Activated effector memory CD4-positive, alpha-beta T cell treated with Interleukin-2 at 50 U/mL for 16 hours (primary cell): ENCODE measurements around the gene KCNK3.
"Not testable (repeated sequence)": the region's sequence is repeated elsewhere in the genome, so short reads cannot be mapped to it uniquely, and the experiment has no call there.

ENCODE experiments used
- DNase-seq: peaks from one replicate; pipeline ENCODE4 v3.0.0-alpha.2; 2020

The KCNK3 gene

DNA sequence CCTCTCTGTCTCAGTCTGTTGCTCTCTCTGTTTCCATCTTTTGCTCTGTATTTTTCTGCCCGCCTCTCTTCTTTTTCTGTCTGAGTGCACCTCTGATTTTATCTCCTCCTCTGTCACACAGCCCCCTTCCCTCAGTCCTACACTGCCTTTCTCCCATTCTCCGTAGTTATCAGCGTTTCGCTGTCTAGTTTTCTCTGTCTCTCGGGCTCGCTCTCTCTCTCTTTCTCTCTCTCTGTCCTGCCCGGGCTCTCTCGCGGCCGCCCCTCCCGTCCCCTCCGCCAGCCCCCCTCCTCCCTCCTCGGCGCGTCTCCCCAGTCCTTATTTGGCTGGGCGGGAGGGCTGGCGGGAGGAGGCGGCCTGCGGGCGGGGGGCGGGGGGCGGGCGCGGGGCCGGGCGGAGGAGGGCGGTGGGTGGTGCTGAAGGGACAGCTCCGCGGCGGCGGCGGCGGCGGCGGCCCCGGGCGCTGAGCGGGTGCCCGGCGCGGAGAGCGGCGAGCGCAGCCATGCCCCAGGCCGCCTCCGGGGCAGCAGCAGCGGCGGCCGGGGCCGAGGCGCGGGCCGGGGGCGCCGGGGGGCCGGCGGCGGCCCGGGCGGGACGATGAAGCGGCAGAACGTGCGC, at the start of gene KCNK3:
TSS of gene KCNK3 (plus strand) at position 444 of the 618 bp plus-strand sequence. CDS start at position 598, 154 bp downstream.
- DNase-seq = peak; percentile 21

DNA sequence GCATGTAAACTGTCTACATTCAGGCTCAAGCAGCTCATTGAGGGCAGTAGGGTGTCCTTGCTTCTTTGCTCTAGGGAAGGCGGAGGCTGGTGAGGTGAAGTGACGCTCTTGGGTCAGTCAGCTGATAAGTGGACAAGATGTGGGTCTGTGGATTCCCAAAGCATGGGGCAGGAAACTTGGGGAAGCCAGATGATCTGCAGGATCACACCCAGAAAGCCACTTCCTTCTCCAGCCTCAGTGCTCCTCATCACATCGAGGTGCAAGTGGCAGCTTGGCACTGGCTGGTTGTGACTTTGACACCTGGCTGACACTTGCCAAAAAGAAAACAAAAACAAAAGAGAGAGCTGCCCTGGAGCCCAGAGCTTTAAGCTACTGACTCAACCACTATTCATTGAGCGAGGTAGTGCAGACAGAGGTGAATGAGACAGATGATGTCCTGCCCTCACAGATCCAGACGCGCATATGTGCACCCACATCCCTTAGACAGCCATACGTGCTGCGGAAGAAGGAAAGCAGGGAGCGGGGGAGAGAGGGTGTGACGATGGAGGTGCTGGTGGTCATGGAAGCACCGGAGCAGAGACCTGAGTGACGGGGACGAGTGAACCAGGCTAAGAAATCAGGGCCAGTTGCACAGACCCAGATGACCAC, 48.2 kb upstream of the KCNK3 start:
- no peak for DNase-seq

- no peak for DNase-seq
Measured at GRCh38 chr2:26645762-26646161, 46.8 kb upstream of the KCNK3 start.

GRCh38 chr2:26646986-26647672, 45.4 kb upstream of the KCNK3 start:
- DNase-seq = no peak

GRCh38 chr2:26647981-26648380, 44.5 kb upstream of the KCNK3 start:
- DNase-seq = no peak

DNA sequence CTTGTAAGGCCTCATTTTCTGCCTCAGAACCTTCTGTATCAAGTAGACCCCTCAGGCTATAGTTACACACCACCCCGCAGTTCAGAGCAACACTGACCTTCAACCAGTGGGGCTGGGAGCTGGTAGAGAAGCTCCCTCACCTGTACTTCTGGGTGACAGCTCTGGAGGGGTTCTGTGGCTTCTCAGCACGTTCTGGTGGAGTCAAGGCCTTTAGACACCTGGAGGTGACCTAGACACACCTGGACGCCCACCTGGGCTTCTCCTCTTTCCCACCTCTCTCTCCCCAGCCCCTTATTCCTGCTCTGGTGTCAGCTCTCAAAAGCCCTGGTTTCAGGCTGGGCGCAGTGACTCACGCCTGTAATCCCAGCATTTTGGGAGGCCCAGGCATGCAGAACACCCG, 44.0 kb upstream of the KCNK3 start:
- DNase-seq = no peak

DNA sequence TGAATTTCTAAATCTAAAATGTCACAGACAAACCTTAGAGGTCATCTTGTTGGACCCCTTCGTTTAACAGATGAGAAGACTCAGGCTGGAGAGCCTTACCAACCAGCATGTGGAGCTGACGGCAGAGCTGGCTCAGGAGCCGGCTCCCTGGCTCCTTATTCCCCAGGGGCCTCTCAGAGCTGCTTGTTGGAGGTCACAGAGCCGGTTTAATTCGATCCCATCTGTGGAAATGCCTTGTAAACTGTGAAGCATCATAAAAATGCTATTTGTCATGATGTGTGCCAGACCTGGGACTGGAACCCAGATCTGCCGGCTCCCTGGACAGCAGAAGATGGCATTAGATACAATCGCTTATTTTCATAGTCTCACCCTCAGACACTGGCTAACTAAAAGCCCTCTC, 43.2 kb upstream of the KCNK3 start:
- DNase-seq = no peak

DNA sequence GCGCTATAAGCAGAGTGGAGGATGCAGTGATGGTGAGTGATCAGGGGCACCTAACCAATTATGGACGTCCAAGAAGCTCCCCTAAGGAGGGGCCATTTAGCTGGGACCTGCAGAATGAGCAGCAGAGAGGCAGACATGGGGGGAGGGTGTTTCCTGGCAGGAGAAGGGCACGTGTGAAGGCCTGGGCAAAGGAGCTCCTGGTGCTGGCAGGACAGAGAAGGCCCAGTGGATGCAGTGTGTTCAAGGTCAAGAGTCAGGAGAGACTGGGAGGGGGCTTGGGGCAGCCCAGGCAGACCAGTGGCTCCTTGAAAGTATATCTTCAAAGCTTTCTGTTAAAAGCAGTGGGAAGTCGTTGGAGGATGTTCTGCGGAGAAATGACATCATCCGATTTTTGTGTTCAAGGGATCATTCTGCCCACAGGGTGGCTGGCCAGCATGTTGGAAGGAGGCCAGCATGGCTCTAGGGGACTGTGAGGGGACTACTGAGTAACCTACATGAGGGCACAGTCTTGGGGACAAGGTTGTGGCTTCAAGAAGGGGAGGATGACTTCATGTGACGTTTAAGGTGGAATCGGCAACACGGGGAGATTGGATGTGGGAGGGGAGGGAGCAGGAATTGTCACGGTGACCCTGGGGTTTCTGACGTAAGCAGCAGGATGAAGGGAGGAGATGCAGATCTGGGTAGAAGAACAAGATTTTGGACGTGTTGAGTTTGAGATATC, 42.4 kb upstream of the KCNK3 start:
- DNase-seq = no peak

DNA sequence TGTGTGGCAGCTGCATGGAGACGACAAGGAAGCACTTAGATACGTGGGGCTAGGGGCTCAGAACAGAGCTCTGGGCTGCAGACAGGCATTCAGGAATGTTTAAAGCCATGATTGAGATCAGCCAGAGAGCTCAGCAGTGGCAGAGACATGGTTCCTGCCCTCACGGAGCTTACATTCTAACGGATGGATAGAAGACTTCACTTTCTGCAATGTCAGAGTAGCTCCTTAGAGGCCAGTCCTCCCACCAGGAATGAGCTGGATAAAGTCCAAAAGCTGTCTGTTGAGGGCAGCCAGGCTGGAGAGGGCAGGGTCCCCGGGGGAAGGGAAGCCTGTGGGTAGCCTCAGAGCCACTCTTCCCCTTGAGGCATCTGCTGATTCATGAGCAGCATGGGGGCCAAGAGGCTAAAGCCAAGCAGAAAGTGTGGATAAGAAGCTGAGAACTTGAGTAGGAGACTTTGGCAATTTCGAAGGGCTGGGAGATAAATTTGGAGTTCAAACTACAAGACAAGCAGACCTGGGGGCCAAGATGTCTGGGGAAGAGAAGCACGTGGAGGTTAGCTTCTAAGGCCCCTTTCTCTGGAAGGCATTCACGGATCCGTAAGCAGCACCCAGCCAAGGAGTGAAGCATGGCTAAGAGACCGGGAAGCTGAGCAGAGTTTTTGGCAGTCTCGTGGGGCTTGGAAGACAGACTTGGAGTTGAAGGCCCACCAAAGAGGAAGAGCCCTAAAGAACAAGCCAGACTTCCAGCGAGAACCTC, 41.6 kb upstream of the KCNK3 start:
- DNase-seq = no peak

DNA sequence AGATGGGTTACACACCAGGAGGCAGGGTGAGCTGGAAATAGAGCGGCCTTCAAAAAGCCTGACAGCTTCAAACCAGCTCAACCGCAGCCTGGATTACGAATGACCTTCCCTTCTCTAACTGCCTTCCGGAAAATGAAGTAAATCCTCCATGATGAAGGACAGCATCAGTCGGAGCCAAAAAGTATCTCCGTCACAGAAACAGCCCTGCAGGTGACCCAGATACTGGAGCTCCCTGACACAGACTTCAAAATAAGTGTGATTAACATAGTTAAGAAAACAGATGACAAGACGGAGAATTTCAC, 41.1 kb upstream of the KCNK3 start:
- no peak for DNase-seq

- DNase-seq = no peak
Measured at GRCh38 chr2:26651799-26652198, 40.7 kb upstream of the KCNK3 start.

GRCh38 chr2:26652361-26653041, 40.0 kb upstream of the KCNK3 start:
- DNase-seq = no peak

DNA sequence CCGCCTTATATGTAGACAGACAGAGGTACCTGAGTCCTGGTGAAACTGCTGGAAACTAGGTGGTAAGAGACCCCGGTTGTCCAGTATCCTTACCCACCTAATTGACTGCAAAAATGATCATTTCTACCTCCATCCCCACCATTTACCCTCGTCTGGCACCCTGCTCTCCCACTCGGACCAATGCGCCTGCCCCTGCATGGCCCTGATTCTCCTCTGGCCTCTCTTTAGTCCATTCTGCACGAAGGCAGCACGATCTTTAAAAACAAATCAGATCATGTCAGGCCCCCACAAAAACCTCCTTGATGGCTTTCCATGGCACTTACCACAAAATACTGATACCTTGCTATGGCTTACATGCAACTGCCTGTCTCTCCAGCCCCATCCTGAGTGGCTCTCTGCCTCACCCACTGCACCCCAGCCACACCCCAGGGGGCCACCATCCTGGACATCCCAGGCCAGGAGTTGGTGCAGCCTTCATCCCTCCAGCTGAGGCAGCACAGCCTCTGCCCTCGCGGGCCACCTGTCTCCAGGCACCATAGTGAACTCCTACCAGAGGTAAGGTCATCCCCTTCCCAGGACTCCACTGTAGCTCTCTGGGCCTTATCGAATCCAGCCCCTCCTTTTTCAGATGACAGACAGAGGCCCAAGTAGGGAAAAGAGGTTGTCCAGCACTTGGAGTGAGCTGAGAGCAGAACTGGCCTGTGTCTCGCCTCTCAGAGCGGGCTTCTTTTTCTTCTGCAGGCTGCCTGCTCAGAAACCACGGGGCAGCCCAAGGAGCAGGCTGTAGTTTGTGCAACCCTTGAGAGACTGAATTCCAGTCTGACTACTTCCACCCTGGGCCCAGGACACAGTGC, 39.1 kb upstream of the KCNK3 start:
- no peak for DNase-seq

- DNase-seq = no peak
Measured at GRCh38 chr2:26654061-26654340, 38.5 kb upstream of the KCNK3 start.

- not testable (repeated sequence) for DNase-seq
Measured at GRCh38 chr2:26655120-26655519, 37.4 kb upstream of the KCNK3 start.

- DNase-seq = no peak
Measured at GRCh38 chr2:26655611-26656195, 36.8 kb upstream of the KCNK3 start.

DNA sequence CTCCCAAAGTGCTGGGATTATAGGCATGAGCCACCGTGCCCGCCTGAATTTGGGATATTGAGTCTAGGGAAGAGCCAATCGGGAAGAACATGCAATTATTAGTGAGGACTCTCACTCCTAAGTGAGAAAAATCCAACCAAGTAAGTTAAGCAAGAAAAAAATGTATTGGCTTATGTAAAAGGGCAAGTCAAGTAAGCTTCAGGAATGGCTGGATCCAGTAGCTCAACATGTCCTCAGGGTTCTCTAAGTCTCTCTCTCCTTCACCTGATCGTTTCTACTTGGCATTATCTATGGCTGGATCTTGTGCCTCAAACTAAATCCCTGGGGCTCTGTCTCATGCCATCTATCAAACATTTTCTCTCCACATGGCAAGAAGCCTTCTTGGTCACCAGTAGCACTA, 35.3 kb upstream of the KCNK3 start:
- DNase-seq = no peak

GRCh38 chr2:26658691-26659346, 33.7 kb upstream of the KCNK3 start:
- DNase-seq = no peak

DNA sequence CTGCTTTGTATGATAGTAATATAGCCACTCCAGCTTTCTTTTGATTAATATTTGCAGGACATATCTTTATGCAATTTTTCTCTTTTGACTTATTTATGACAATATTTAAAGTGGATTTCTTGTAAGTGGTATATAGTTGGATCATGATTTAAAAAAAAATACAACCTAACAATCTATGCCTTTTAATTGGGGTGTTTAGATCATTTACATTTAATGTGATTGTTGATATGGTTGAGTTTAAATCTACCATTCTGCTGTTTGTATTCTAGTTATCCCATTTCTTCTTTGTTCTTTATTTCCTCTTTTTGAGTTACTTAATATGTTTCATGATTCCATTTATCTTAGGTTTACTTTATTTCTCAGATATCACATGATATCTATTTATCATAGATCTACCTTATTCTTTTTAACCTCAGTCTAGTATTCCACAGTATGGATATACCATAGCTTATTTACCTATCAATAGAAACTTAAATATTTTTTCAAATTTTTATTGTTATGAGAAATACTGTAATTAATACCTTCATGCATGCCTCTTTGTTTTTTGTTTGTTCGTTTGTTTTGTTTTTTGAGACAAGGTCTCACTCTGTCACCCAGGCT, 32.1 kb upstream of the KCNK3 start:
- no peak for DNase-seq

- not testable (repeated sequence) for DNase-seq
Measured at GRCh38 chr2:26665296-26665695, 27.2 kb upstream of the KCNK3 start.
